Neural progenitor cell (in vitro differentiated cells): ENCODE results near the gene ZHX3. TPM values are rescaled to one million over a fixed set of nuclear protein-coding genes. Genes with fewer than 3 reads are reported as not detected.
A peak's percentile ranks its signal among the peaks of the same experiment; 100 is the strongest.

Experiments used
- DNase-seq: peaks from one replicate; pipeline ENCODE4 v3.0.0-alpha.2; 2016; ENCODE audit warnings: low spot score
- H2AFZ ChIP-seq: fragments of 200-600 bp; sonication (generic); replicated peaks from 2 replicates; pipeline ENCODE4 v1.6.1; 2016; ENCODE audit warnings: antibody characterized with exemption
- H3F3A ChIP-seq: fragments of 200-600 bp; sonication (generic); 2 replicates; pipeline ENCODE4 v1.6.1; 2016; ENCODE audit warnings: antibody characterized with exemption, low read depth
- H3K27ac ChIP-seq: fragments of 200-600 bp; sonication (generic); 2 replicates; pipeline ENCODE4 v1.5.1; 2016; ENCODE audit warnings: mild to moderate bottlenecking
- H3K27me3 ChIP-seq: fragments of 200-600 bp; sonication (generic); 2 replicates; pipeline ENCODE4 v1.6.1; 2016; ENCODE audit warnings: mild to moderate bottlenecking, moderate library complexity
- H3K36me3 ChIP-seq: fragments of 200-600 bp; sonication (generic); 2 replicates; pipeline ENCODE4 v1.5.1; 2016
- H3K4me1 ChIP-seq: fragments of 200-600 bp; sonication (generic); 2 replicates; pipeline ENCODE4 v1.6.1; 2016; ENCODE audit warnings: mixed run types
- H3K4me2 ChIP-seq: fragments of 200-600 bp; sonication (generic); 2 replicates; pipeline ENCODE4 v1.6.1; 2016
- H3K4me3 ChIP-seq: fragments of 200-600 bp; sonication (generic); 2 replicates; pipeline ENCODE4 v1.5.1; 2016
- H3K79me2 ChIP-seq: fragments of 200-600 bp; sonication (generic); 2 replicates; pipeline ENCODE4 v1.6.1; 2016; ENCODE audit warnings: low read depth
- H3K9ac ChIP-seq: fragments of 200-600 bp; sonication (generic); 2 replicates; pipeline ENCODE4 v1.6.1; 2016
- H3K9me3 ChIP-seq: fragments of 200-600 bp; sonication (generic); 2 replicates; pipeline ENCODE4 v1.5.1; 2016; ENCODE audit warnings: low read depth
- H4K20me1 ChIP-seq: fragments of 200-600 bp; sonication (generic); 2 replicates; pipeline ENCODE4 v1.6.1; 2016; ENCODE audit warnings: low read depth
- H3K27ac Mint-ChIP-seq: 3 replicates; pipeline ENCODE4 v1.8.0; 2021; ENCODE audit warnings: mixed read lengths
- H3K27me3 Mint-ChIP-seq: 2 replicates; pipeline ENCODE4 v1.8.0; 2022; ENCODE audit warnings: low read depth, mild to moderate bottlenecking, inconsistent platforms, moderate library complexity, mixed read lengths; ENCODE audit not compliant: insufficient read depth
- H3K36me3 Mint-ChIP-seq: 3 replicates; pipeline ENCODE4 v1.8.0; 2021; ENCODE audit warnings: mixed read lengths
- H3K4me1 Mint-ChIP-seq: 3 replicates; pipeline ENCODE4 v1.8.0; 2021; ENCODE audit warnings: mixed read lengths
- H3K4me3 Mint-ChIP-seq: 3 replicates; pipeline ENCODE4 v1.8.0; 2021; ENCODE audit warnings: mild to moderate bottlenecking, moderate library complexity, mixed read lengths
- H3K9me3 Mint-ChIP-seq: 3 replicates; pipeline ENCODE4 v1.8.0; 2020; ENCODE audit warnings: mixed read lengths
- CTCF ChIP-seq: fragments of 200-600 bp; sonication (generic); IDR thresholded peaks from 2 replicates; pipeline ENCODE4 v1.5.1; 2017; ENCODE audit warnings: antibody characterized with exemption, mild to moderate bottlenecking
- EZH2 ChIP-seq: fragments of 200-600 bp; sonication (generic); IDR thresholded peaks from 2 replicates; pipeline ENCODE4 v1.6.1; 2017; ENCODE audit warnings: antibody characterized with exemption, mild to moderate bottlenecking, moderate library complexity
- EZH2phosphoT487 ChIP-seq: fragments of 200-600 bp; sonication (generic); IDR thresholded peaks from 2 replicates; pipeline ENCODE4 v1.6.1; 2017; ENCODE audit warnings: antibody characterized with exemption
- total RNA-seq: library from RNA; depleted of rRNA; stranded (reverse); fragments of >200 nt; gene quantifications from 2 replicates; pipeline ENCODE4 v1.2.3, GENCODE V29; 2015; ENCODE audit warnings: low replicate concordance

Gene ZHX3
- total RNA-seq, 1 donor from 2014 or later: 6.8 TPM

GRCh38 chr20:41179961-41180360 lies 137.6 kb downstream of the ZHX3 start:
- Histone ChIP-seq H3K9ac (no peak overlapping the region), H3K4me1 (peaks cover 22% of the 10 kb centered on the region), H3K4me2 (no peak overlapping the region), H3F3A (peaks cover 27% of the 10 kb centered on the region), H3K36me3 (no peaks in the 10 kb centered on the region), H2AFZ (no peak overlapping the region), H4K20me1 (peaks cover 5% of the 10 kb centered on the region), H3K27me3 (no peaks in the 10 kb centered on the region), H3K4me3 (no peak overlapping the region), H3K9me3 (no peaks in the 10 kb centered on the region), H3K79me2 (no peaks in the 10 kb centered on the region), H3K27ac (no peak overlapping the region)
- Mint-ChIP-seq H3K4me3 (no peak overlapping the region), H3K27ac (no peak overlapping the region), H3K4me1 (peaks cover 19% of the 10 kb centered on the region), H3K27me3 (peaks cover 2% of the 10 kb centered on the region), H3K9me3 (peaks cover 2% of the 10 kb centered on the region), H3K36me3 (peaks cover 29% of the 10 kb centered on the region)
- DNase-seq: no peak
- TF ChIP-seq CTCF: no peak
- no peak for TF ChIP-seq EZH2phosphoT487
- TF ChIP-seq EZH2: no peak

- H3K27ac Mint-ChIP-seq: peak overlapping the region; percentile 84
- peak; percentile 23 for DNase-seq
- H3K4me3 ChIP-seq: no peak overlapping the region
These were observed 138.6 kb downstream of the ZHX3 start for GRCh38 chr20:41178904-41179432.

GRCh38 chr20:41178495-41178894 lies 139.0 kb downstream of the ZHX3 start:
- Mint-ChIP-seq H3K9me3 (peaks cover 2% of the 10 kb centered on the region), H3K4me1 (peaks cover 19% of the 10 kb centered on the region), H3K4me3 (no peak overlapping the region), H3K27ac (peak overlapping the region; percentile 84), H3K36me3 (peaks cover 39% of the 10 kb centered on the region), H3K27me3 (peaks cover 2% of the 10 kb centered on the region)
- no peak overlapping the region for H3K4me3 ChIP-seq
- no peak for TF ChIP-seq EZH2
- no peak for TF ChIP-seq CTCF
- TF ChIP-seq EZH2phosphoT487: no peak
- H3K27ac ChIP-seq: peak overlapping the region; percentile 10
- H3K4me2 ChIP-seq: no peak overlapping the region
- no peak overlapping the region for H2AFZ ChIP-seq
- H3K9ac ChIP-seq: no peak overlapping the region
- no peak for DNase-seq
- peaks cover 37% of the 10 kb centered on the region for H3K4me1 ChIP-seq
- H3F3A ChIP-seq: peaks cover 42% of the 10 kb centered on the region
- H3K27me3 ChIP-seq: no peaks in the 10 kb centered on the region
- peaks cover 16% of the 10 kb centered on the region for H4K20me1 ChIP-seq
- no peaks in the 10 kb centered on the region for H3K9me3 ChIP-seq
- H3K79me2 ChIP-seq: no peaks in the 10 kb centered on the region
- H3K36me3 ChIP-seq: no peaks in the 10 kb centered on the region

More at GRCh38 chr20:41178904-41179432, 138.6 kb downstream of the ZHX3 start:
- H3K4me3 Mint-ChIP-seq: no peak overlapping the region
- H3K4me2 ChIP-seq: no peak overlapping the region
- H2AFZ ChIP-seq: no peak overlapping the region
- peak overlapping the region; percentile 10 for H3K27ac ChIP-seq
- H3K9me3 ChIP-seq: no peaks in the 10 kb centered on the region
- peaks cover 36% of the 10 kb centered on the region for H3K36me3 Mint-ChIP-seq
- peaks cover 19% of the 10 kb centered on the region for H3K4me1 Mint-ChIP-seq
- H3K36me3 ChIP-seq: no peaks in the 10 kb centered on the region
- TF ChIP-seq EZH2 (no peak), EZH2phosphoT487 (no peak), CTCF (no peak)
- H3K9me3 Mint-ChIP-seq: peaks cover 2% of the 10 kb centered on the region
- H3K27me3 Mint-ChIP-seq: peaks cover 2% of the 10 kb centered on the region
- H3K27me3 ChIP-seq: no peaks in the 10 kb centered on the region
- no peak overlapping the region for H3K9ac ChIP-seq
- no peaks in the 10 kb centered on the region for H3K79me2 ChIP-seq
- peaks cover 37% of the 10 kb centered on the region for H3F3A ChIP-seq
- H3K4me1 ChIP-seq: peaks cover 32% of the 10 kb centered on the region
- peaks cover 13% of the 10 kb centered on the region for H4K20me1 ChIP-seq
